ENCODE measurements around the gene SRRT.
"Not testable (repeated sequence)": the region's sequence is repeated elsewhere in the genome, so short reads cannot be mapped to it uniquely, and the experiment has no call there.

Gene SRRT

GRCh38 chr7:100936167-100936566 is 61.3 kb downstream of the SRRT start:
- DNase-seq (ENCODE audit: low spot score), result not testable (repeated sequence)

Measured in left forelimb (tissue), 1 donor.